ENCODE measurements around the gene ZFYVE21. TPM values are rescaled to one million over a fixed set of nuclear protein-coding genes. Genes with fewer than 3 reads are reported as not detected.

ZFYVE21 gene
- total RNA-seq, 1 donor from 2014 or later: 48.1 TPM

GRCh38 chr14:103721334-103722120, 5.9 kb downstream of the ZFYVE21 start:
- H3K36me3 Mint-ChIP-seq (ENCODE audit: low read depth, unreplicated experiment): peaks cover 11% of the 10 kb centered on the region
- no peak for DNase-seq (ENCODE audit: low spot score)
- H3K9me3 Mint-ChIP-seq (ENCODE audit: unreplicated experiment): no peaks in the 10 kb centered on the region
- peaks cover 15% of the 10 kb centered on the region for H3K4me1 Mint-ChIP-seq (ENCODE audit: unreplicated experiment)
- peak overlapping the region; percentile 36 for H3K27ac Mint-ChIP-seq (ENCODE audit: unreplicated experiment)
- no peak overlapping the region for H3K4me3 Mint-ChIP-seq (ENCODE audit: unreplicated experiment)
- TF ChIP-seq, protein P1, sequence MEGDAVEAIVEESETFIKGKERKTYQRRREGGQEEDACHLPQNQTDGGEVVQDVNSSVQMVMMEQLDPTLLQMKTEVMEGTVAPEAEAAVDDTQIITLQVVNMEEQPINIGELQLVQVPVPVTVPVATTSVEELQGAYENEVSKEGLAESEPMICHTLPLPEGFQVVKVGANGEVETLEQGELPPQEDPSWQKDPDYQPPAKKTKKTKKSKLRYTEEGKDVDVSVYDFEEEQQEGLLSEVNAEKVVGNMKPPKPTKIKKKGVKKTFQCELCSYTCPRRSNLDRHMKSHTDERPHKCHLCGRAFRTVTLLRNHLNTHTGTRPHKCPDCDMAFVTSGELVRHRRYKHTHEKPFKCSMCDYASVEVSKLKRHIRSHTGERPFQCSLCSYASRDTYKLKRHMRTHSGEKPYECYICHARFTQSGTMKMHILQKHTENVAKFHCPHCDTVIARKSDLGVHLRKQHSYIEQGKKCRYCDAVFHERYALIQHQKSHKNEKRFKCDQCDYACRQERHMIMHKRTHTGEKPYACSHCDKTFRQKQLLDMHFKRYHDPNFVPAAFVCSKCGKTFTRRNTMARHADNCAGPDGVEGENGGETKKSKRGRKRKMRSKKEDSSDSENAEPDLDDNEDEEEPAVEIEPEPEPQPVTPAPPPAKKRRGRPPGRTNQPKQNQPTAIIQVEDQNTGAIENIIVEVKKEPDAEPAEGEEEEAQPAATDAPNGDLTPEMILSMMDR (IDR thresholded peaks at IDR 0.05; ENCODE audit: unreplicated experiment): no peak
- H3K27me3 Mint-ChIP-seq (ENCODE audit: unreplicated experiment): peaks cover 19% of the 10 kb centered on the region

DNA sequence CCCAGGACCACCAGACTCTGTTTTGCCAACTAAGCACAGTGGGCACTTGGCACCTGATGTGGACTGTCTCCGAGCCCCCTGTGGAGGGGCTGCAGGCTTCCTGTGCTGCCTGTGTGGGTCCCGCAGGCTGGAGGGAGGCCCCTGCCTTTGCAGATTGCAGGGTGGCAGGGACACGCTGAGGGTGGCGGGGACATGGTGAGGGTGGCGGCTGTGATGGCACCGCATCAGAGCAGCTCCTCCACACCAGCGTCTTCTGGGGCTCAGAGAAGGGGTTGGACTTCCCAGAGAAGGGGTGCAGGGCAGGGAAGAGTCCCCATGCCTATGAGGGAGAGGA, 8.1 kb downstream of the ZFYVE21 start:
- H3K27ac Mint-ChIP-seq (ENCODE audit: unreplicated experiment): no peak overlapping the region
- TF ChIP-seq, protein P1 (IDR thresholded peaks at IDR 0.05; ENCODE audit: unreplicated experiment): no peak
- H3K9me3 Mint-ChIP-seq (ENCODE audit: unreplicated experiment): no peaks in the 10 kb centered on the region
- peaks cover 5% of the 10 kb centered on the region for H3K36me3 Mint-ChIP-seq (ENCODE audit: low read depth, unreplicated experiment)
- no peak for DNase-seq (ENCODE audit: low spot score)
- no peak overlapping the region for H3K4me3 Mint-ChIP-seq (ENCODE audit: unreplicated experiment)
- H3K4me1 Mint-ChIP-seq (ENCODE audit: unreplicated experiment): peaks cover 5% of the 10 kb centered on the region
- H3K27me3 Mint-ChIP-seq (ENCODE audit: unreplicated experiment): peaks cover 3% of the 10 kb centered on the region

DNA sequence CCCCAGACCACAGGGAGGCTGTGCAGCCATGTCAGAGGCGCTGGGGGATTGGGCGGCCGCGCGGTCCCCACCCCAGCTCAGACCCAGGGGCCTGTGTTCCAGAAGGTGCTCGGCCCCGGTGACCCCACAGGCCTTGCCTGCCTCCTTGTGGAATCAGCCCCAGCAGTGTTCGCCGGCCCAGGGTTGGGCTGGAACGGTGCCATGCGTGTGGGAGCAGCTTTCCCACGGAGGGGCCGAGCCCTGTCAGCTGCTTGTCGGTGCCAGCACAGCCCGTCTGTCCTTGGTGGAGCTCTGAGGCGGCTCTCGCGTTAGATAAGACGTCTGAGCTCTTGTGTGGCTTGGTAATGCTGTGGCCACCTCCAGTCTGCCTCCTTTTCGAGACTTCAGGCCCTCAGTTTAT, 8.5 kb downstream of the ZFYVE21 start:
- peaks cover 2% of the 10 kb centered on the region for H3K27me3 Mint-ChIP-seq (ENCODE audit: unreplicated experiment)
- no peaks in the 10 kb centered on the region for H3K9me3 Mint-ChIP-seq (ENCODE audit: unreplicated experiment)
- TF ChIP-seq, protein P1 (IDR thresholded peaks at IDR 0.05; ENCODE audit: unreplicated experiment): no peak
- no peak for DNase-seq (ENCODE audit: low spot score)
- H3K36me3 Mint-ChIP-seq (ENCODE audit: low read depth, unreplicated experiment): peaks cover 7% of the 10 kb centered on the region
- no peak overlapping the region for H3K27ac Mint-ChIP-seq (ENCODE audit: unreplicated experiment)
- H3K4me1 Mint-ChIP-seq (ENCODE audit: unreplicated experiment): peaks cover 6% of the 10 kb centered on the region
- no peak overlapping the region for H3K4me3 Mint-ChIP-seq (ENCODE audit: unreplicated experiment)

- TF ChIP-seq, protein P1 (IDR thresholded peaks at IDR 0.05; ENCODE audit: unreplicated experiment): no peak
- DNase-seq (ENCODE audit: low spot score): no peak
- Mint-ChIP-seq H3K4me1 (ENCODE audit: unreplicated experiment) (peaks cover 11% of the 10 kb centered on the region), H3K27ac (ENCODE audit: unreplicated experiment) (no peak overlapping the region), H3K9me3 (ENCODE audit: unreplicated experiment) (no peaks in the 10 kb centered on the region), H3K27me3 (ENCODE audit: unreplicated experiment) (peaks cover 2% of the 10 kb centered on the region), H3K36me3 (ENCODE audit: low read depth, unreplicated experiment) (peaks cover 14% of the 10 kb centered on the region), H3K4me3 (ENCODE audit: unreplicated experiment) (no peak overlapping the region)
Measured at GRCh38 chr14:103725001-103725682, 9.5 kb downstream of the ZFYVE21 start.
